Measurements from ENCODE around the gene SH3RF3. TPM values are rescaled to one million over a fixed set of nuclear protein-coding genes. Genes with fewer than 3 reads are reported as not detected.

Gene SH3RF3
- total RNA-seq, 1 donor from 2014 or later, result 7.3 TPM

- peaks cover 7% of the 10 kb centered on the region for H4K20me1 ChIP-seq (ENCODE audit: insufficient read depth, low read length)
- H3K9me3 Mint-ChIP-seq (ENCODE audit: unreplicated experiment), result peaks cover 2% of the 10 kb centered on the region
- no peaks in the 10 kb centered on the region for H3K36me3 Mint-ChIP-seq (ENCODE audit: low read depth, unreplicated experiment)
- no peaks in the 10 kb centered on the region for H3K79me2 ChIP-seq (ENCODE audit: insufficient read depth, low read length)
- no peak overlapping the region for H3K4me3 Mint-ChIP-seq (ENCODE audit: unreplicated experiment)
- H3K4me3 ChIP-seq (ENCODE audit: insufficient read depth, low read depth, low read length), result no peak overlapping the region
- H3K4me2 ChIP-seq (ENCODE audit: low read length), result no peak overlapping the region
- FAIRE-seq (no peak), DNase-seq (ENCODE audit: low read depth) (no peak)
- peaks cover 7% of the 10 kb centered on the region for H3K27me3 Mint-ChIP-seq (ENCODE audit: low read depth, unreplicated experiment)
- no peaks in the 10 kb centered on the region for H3K36me3 ChIP-seq (ENCODE audit: insufficient read depth, low read length)
- H3K9me3 ChIP-seq (ENCODE audit: insufficient read depth, low read depth, low read length), result no peaks in the 10 kb centered on the region
- H3K9ac ChIP-seq (ENCODE audit: low read length), result no peak overlapping the region
- H3K27ac Mint-ChIP-seq (ENCODE audit: unreplicated experiment), result no peak overlapping the region
- H2AFZ ChIP-seq (ENCODE audit: low read depth, low read length), result no peak overlapping the region
- H3K4me1 ChIP-seq (ENCODE audit: insufficient read depth, low read length), result peaks cover 16% of the 10 kb centered on the region
- peaks cover 18% of the 10 kb centered on the region for H3K4me1 Mint-ChIP-seq (ENCODE audit: low read depth, unreplicated experiment)
- TF ChIP-seq EZH2 (IDR thresholded peaks at IDR 0.05; ENCODE audit: insufficient read depth, low read length) (no peak), CTCF (IDR thresholded peaks at IDR 0.05; ENCODE audit: insufficient read depth, low read depth, low read length) (no peak)
- H3K27ac ChIP-seq (ENCODE audit: low read depth, low read length), result no peak overlapping the region
- H3K27me3 ChIP-seq (ENCODE audit: insufficient read depth, low read length), result no peaks in the 10 kb centered on the region
These were observed 225.1 kb downstream of the SH3RF3 start for GRCh38 chr2:109353806-109354745.

- Histone ChIP-seq H3K9me3 (ENCODE audit: insufficient read depth, low read depth, low read length) (no peaks in the 10 kb centered on the region), H3K27ac (ENCODE audit: low read depth, low read length) (no peak overlapping the region), H4K20me1 (ENCODE audit: insufficient read depth, low read length) (peaks cover 7% of the 10 kb centered on the region), H2AFZ (ENCODE audit: low read depth, low read length) (no peak overlapping the region), H3K4me1 (ENCODE audit: insufficient read depth, low read length) (peaks cover 14% of the 10 kb centered on the region), H3K4me2 (ENCODE audit: low read length) (no peak overlapping the region), H3K9ac (ENCODE audit: low read length) (no peak overlapping the region), H3K4me3 (ENCODE audit: insufficient read depth, low read depth, low read length) (no peak overlapping the region), H3K36me3 (ENCODE audit: insufficient read depth, low read length) (no peaks in the 10 kb centered on the region), H3K27me3 (ENCODE audit: insufficient read depth, low read length) (no peaks in the 10 kb centered on the region), H3K79me2 (ENCODE audit: insufficient read depth, low read length) (no peaks in the 10 kb centered on the region)
- Mint-ChIP-seq H3K4me1 (ENCODE audit: low read depth, unreplicated experiment) (peaks cover 14% of the 10 kb centered on the region), H3K27me3 (ENCODE audit: low read depth, unreplicated experiment) (peaks cover 7% of the 10 kb centered on the region), H3K9me3 (ENCODE audit: unreplicated experiment) (peaks cover 3% of the 10 kb centered on the region), H3K27ac (ENCODE audit: unreplicated experiment) (no peak overlapping the region), H3K36me3 (ENCODE audit: low read depth, unreplicated experiment) (no peaks in the 10 kb centered on the region), H3K4me3 (ENCODE audit: unreplicated experiment) (no peak overlapping the region)
- DNase-seq (ENCODE audit: low read depth), result no peak
- TF ChIP-seq CTCF (IDR thresholded peaks at IDR 0.05; ENCODE audit: insufficient read depth, low read depth, low read length) (no peak), EZH2 (IDR thresholded peaks at IDR 0.05; ENCODE audit: insufficient read depth, low read length) (no peak)
- FAIRE-seq, result no peak
These were observed 226.3 kb downstream of the SH3RF3 start for GRCh38 chr2:109355192-109355843.
